ENCODE results near the gene CEP112. TPM values are rescaled to one million over a fixed set of nuclear protein-coding genes. Genes with fewer than 3 reads are reported as not detected.

Gene CEP112
- total and polyA plus RNA-seq, 2 donors (not counting 3 experiments of a cell fraction or from before 2014, with no cell fraction given): 1.5 to 25.3 TPM

DNA sequence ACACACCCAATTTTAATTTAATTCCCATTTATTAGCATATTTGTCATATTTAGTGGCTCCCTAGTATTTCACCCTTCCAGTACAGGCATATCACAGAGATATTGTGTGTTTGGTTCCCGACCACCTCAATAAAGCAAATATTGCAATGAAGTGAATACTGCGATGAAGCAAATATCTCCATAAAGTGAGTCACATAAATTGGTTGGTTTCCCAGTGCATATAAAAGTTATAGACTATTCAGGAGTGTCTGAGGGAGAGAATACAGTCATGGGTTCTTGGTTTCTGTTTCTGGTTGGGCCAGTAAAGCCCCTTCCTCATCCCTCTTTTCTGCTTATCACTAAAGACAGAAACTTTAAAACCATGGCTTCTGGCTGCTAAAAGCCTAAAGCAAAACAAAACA is 335.1 kb downstream of the CEP112 start:
- H3K4me3 ChIP-seq (replicated peaks in 1 of 3; ENCODE audit: insufficient read depth in 1 of 3, low read depth in 1 of 3, low read length in 3 of 3): no peak overlapping the region
- no peaks in the 10 kb centered on the region for H3K9me3 ChIP-seq (replicated peaks; ENCODE audit: control insufficient read depth, insufficient read depth, low read length)
- no peaks in the 10 kb centered on the region for H3K36me3 ChIP-seq (ENCODE audit: control insufficient read depth in 2 of 2, extremely low read depth in 1 of 2, insufficient read depth in 2 of 2, low read length in 2 of 2)
- H3K27ac ChIP-seq (ENCODE audit: insufficient read depth, low read depth, low read length): no peak overlapping the region
- intact Hi-C loops (cut with micrococcal nuclease) (no loop called here), dilution Hi-C loops (cut with MboI; ENCODE audit: extremely low pct_ligation_motif_present, low sequenced_read_pairs) (no loop called here)
- H3K27me3 ChIP-seq (ENCODE audit: control insufficient read depth in 2 of 2, insufficient read depth in 2 of 2, low read length in 2 of 2): no peaks in the 10 kb centered on the region
- FAIRE-seq (no peak), DNase-seq (ENCODE audit: low read depth, low spot score) (no peak)
- no peak for TF ChIP-seq FOS (IDR thresholded peaks at IDR 0.05; ENCODE audit: borderline replicate concordance, insufficient read depth, low read length)
- no peak for TF ChIP-seq POLR2A (IDR thresholded peaks at IDR 0.05; ENCODE audit: low read depth, low read length)
- TF ChIP-seq, protein P1, sequence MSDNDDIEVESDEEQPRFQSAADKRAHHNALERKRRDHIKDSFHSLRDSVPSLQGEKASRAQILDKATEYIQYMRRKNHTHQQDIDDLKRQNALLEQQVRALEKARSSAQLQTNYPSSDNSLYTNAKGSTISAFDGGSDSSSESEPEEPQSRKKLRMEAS (IDR thresholded peaks at IDR 0.05; ENCODE audit: insufficient read depth, insufficient read length): no peak
- TF ChIP-seq, protein P2, sequence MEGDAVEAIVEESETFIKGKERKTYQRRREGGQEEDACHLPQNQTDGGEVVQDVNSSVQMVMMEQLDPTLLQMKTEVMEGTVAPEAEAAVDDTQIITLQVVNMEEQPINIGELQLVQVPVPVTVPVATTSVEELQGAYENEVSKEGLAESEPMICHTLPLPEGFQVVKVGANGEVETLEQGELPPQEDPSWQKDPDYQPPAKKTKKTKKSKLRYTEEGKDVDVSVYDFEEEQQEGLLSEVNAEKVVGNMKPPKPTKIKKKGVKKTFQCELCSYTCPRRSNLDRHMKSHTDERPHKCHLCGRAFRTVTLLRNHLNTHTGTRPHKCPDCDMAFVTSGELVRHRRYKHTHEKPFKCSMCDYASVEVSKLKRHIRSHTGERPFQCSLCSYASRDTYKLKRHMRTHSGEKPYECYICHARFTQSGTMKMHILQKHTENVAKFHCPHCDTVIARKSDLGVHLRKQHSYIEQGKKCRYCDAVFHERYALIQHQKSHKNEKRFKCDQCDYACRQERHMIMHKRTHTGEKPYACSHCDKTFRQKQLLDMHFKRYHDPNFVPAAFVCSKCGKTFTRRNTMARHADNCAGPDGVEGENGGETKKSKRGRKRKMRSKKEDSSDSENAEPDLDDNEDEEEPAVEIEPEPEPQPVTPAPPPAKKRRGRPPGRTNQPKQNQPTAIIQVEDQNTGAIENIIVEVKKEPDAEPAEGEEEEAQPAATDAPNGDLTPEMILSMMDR (IDR thresholded peaks at IDR 0.05; ENCODE audit: extremely low read depth in 1 of 2, insufficient read depth in 1 of 2, low read depth in 1 of 2, low read length in 2 of 2): no peak
- no peak for TF ChIP-seq MYC (IDR thresholded peaks at IDR 0.05; ENCODE audit: low read depth, low read length)
- TF ChIP-seq JUN (IDR thresholded peaks at IDR 0.05; ENCODE audit: borderline replicate concordance, insufficient read depth, insufficient read length, low read depth): no peak
- TF ChIP-seq GATA2 (IDR thresholded peaks at IDR 0.05; ENCODE audit: insufficient read depth, insufficient read length, low read depth, low read length): no peak
- no peaks in the 10 kb centered on the region for H3K79me2 ChIP-seq (ENCODE audit: control insufficient read depth, insufficient read depth, low read length)
- ChIA-PET POLR2A (no interaction called here), CTCF (no interaction called here)
- H3K9me1 ChIP-seq (replicated peaks; ENCODE audit: control insufficient read depth, extremely low read depth, insufficient read depth, low read length): no peaks in the 10 kb centered on the region
- no peak overlapping the region for H3K9ac ChIP-seq (replicated peaks; ENCODE audit: extremely low read depth, insufficient read depth, low read length)
- BruUV-seq (replicated peaks): no TSS peak
- H2AFZ ChIP-seq (ENCODE audit: low read depth, low read length): no peak overlapping the region
- H4K20me1 ChIP-seq (replicated peaks; ENCODE audit: control insufficient read depth, extremely low read depth, insufficient read depth, low read length): no peaks in the 10 kb centered on the region
- H3K4me1 ChIP-seq (ENCODE audit: control insufficient read depth, extremely low read depth, insufficient read depth, low read length): no peaks in the 10 kb centered on the region
- no peak overlapping the region for H3K4me2 ChIP-seq (ENCODE audit: insufficient read depth, low read length)

Data from endothelial cell of umbilical vein (primary cell).